Activated CD8-positive, alpha-beta memory T cell treated with anti-CD3 and anti-CD28 coated beads for 1 hour (primary cell): ENCODE data around the gene CMTM5.
A peak's percentile ranks its signal among the peaks of the same experiment; 100 is the strongest.
"Not testable (repeated sequence)": the region's sequence is repeated elsewhere in the genome, so short reads cannot be mapped to it uniquely, and the experiment has no call there.

ENCODE experiments used
- DNase-seq, 2 donors: peaks; one replicate each; pipeline ENCODE4 v3.0.0-alpha.2; 2020; ENCODE audit warnings: low read depth in 1 of 2; ENCODE audit errors: extremely low read depth in 1 of 2

CMTM5 gene

GRCh38 chr14:23377573-23378563, 1.0 kb downstream of the CMTM5 start:
- DNase-seq = no peak

- no peak for DNase-seq
These were observed 1.9 kb downstream of the CMTM5 start for GRCh38 chr14:23378612-23379220.

GRCh38 chr14:23379366-23380196, 2.7 kb downstream of the CMTM5 start:
- peak; percentile 25 to 53 for DNase-seq

- no peak for DNase-seq
These were observed 3.5 kb downstream of the CMTM5 start for GRCh38 chr14:23380197-23380914.

GRCh38 chr14:23380976-23381375, 4.1 kb downstream of the CMTM5 start:
- no peak for DNase-seq

GRCh38 chr14:23381871-23382270, 5.0 kb downstream of the CMTM5 start:
- DNase-seq = no peak

- no peak for DNase-seq
These were observed 5.4 kb downstream of the CMTM5 start for GRCh38 chr14:23382276-23382675.

- no peak for DNase-seq
These were observed 6.0 kb downstream of the CMTM5 start for GRCh38 chr14:23382731-23383440.

GRCh38 chr14:23384364-23385080, 7.7 kb downstream of the CMTM5 start:
- DNase-seq = no peak

GRCh38 chr14:23385244-23385641, 8.4 kb downstream of the CMTM5 start:
- no peak for DNase-seq

GRCh38 chr14:23385642-23386265, 8.9 kb downstream of the CMTM5 start:
- DNase-seq = no peak

- not testable (repeated sequence) for DNase-seq
These were observed 9.4 kb downstream of the CMTM5 start for GRCh38 chr14:23386266-23386657.

GRCh38 chr14:23386999-23387398, 10.2 kb downstream of the CMTM5 start:
- DNase-seq = no peak

- DNase-seq = no peak
These were observed 11.4 kb downstream of the CMTM5 start for GRCh38 chr14:23387916-23388882.

- DNase-seq = no peak
These were observed 12.2 kb downstream of the CMTM5 start for GRCh38 chr14:23388996-23389395.

- DNase-seq = no peak
These were observed 12.6 kb downstream of the CMTM5 start for GRCh38 chr14:23389396-23389795.

- DNase-seq = not testable (repeated sequence)
These were observed 13.0 kb downstream of the CMTM5 start for GRCh38 chr14:23389871-23390270.

- no peak for DNase-seq
These were observed 15.8 kb downstream of the CMTM5 start for GRCh38 chr14:23392613-23393012.
